ENCODE results near the gene SDHD.

Gene SDHD

GRCh38 chr11:112103446-112103845, 16.8 kb downstream of the SDHD start:
- no peak for DNase-seq (ENCODE audit: low read depth)

DNA sequence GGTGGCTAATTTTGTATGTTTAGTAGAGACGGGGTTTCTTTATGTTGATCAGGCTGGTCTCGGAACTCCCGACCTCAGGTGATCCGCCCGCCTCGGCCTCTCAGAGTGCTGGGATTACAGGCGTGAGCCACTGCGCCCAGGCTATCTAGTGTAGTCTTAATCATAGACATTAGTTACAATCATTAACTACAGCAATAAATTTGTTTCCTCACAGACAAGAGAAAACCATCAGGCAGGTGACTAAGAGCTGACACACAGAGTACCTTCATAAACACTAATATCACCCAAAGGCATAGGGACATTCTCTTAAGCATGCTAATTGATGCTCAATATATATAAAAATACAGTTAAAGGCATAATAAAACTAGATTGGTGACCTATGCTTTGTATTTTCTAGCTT, 19.4 kb downstream of the SDHD start:
- DNase-seq (ENCODE audit: low read depth): peak; percentile 62

GRCh38 chr11:112113539-112114457, 27.1 kb downstream of the SDHD start:
- peak; percentile 83 for DNase-seq (ENCODE audit: low read depth)

- DNase-seq (ENCODE audit: low read depth): no peak
These were observed 27.8 kb downstream of the SDHD start for GRCh38 chr11:112114460-112114859.

- no peak for DNase-seq (ENCODE audit: low read depth)
These were observed 28.7 kb downstream of the SDHD start for GRCh38 chr11:112115386-112115785.

GRCh38 chr11:112118176-112118575, 31.5 kb downstream of the SDHD start:
- no peak for DNase-seq (ENCODE audit: low read depth)

- DNase-seq (ENCODE audit: low read depth): no peak
These were observed 35.4 kb downstream of the SDHD start for GRCh38 chr11:112121981-112122615.

GRCh38 chr11:112123129-112123528, 36.5 kb downstream of the SDHD start:
- DNase-seq (ENCODE audit: low read depth): no peak

- DNase-seq (ENCODE audit: low read depth): no peak
These were observed 40.4 kb downstream of the SDHD start for GRCh38 chr11:112127056-112127455.

GRCh38 chr11:112128483-112129121, 41.9 kb downstream of the SDHD start:
- DNase-seq (ENCODE audit: low read depth): peak; percentile 87

DNA sequence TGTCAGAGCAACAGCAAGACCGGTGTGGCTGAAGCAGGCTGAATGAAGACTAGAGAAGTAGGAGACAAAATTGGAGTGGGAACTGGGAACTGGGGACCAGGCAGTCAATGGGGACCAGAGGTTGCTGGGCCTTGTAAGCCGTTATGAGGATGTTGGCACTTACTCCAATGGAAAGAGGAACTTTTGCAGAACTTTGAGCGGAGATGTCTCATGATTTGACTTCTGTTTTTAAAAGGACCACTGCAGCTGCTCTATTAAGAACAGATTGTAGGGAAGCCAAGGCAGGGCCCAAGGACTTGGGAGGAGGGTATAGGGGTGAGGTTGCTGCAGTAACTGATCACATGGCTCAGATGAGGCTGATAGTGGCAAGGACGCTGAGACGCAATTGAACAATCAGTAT, 43.0 kb downstream of the SDHD start:
- DNase-seq (ENCODE audit: low read depth): no peak

DNA sequence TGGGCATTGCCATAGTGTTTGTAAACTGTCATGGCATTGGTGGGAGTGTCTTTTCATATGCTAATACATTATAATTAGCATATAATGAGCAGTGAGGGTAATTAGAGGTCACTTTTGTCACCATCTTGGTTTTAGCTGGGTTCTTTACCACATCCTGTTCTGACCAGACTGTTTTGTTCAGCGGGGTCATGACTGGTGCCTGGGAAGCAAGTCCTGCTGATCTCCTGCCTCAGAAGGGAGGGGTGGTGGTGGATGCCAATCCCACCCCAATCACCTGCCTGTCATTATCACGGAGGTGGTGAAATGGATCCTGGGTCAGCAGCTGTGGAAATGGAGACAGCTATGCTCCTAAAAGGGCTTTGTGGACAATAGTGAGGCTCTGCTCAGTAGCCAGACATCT, 46.1 kb downstream of the SDHD start:
- DNase-seq (ENCODE audit: low read depth): no peak

- no peak for DNase-seq (ENCODE audit: low read depth)
These were observed 47.8 kb downstream of the SDHD start for GRCh38 chr11:112134473-112134872.

- no peak for DNase-seq (ENCODE audit: low read depth)
These were observed 56.9 kb downstream of the SDHD start for GRCh38 chr11:112143597-112143996.

Measured in ELR (cell line).